Measurements from ENCODE around the gene GNA14. TPM values are rescaled to one million over a fixed set of nuclear protein-coding genes. Genes with fewer than 3 reads are reported as not detected.

GNA14 gene
- total RNA-seq, 1 experiment from 2014 or later, result 0.37 TPM

DNA sequence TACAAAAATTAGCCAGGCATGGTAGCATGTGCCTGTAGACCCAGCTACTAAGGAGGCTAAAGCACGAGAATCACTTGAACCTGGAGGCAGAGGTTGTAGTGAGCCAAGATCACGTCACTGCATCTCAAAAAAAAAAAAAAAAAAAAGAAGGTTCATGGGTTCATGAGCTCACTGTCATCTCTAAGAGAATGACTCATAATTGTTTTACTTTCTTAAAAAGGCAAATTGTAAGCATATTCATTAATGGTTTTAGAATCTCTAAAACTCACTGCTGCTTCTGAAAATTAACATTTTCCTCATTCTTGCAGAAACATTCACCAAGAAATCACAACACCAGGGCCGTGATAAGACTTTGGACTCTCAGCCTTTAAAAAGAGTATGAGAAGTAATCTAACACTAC is 103.6 kb downstream of the GNA14 start:
- Histone ChIP-seq H2BK120ac (ENCODE audit: low read depth, low read length, poor library complexity, severe bottlenecking) (no peak overlapping the region), H3K27ac (ENCODE audit: insufficient read length, low read depth, low read length) (no peak overlapping the region), H3K4ac (ENCODE audit: low read depth, low read length) (no peak overlapping the region), H4K91ac (ENCODE audit: insufficient read length, low read depth, low read length) (no peak overlapping the region), H4K20me1 (ENCODE audit: control insufficient read depth, insufficient read depth, insufficient read length) (no peaks in the 10 kb centered on the region), H2BK5ac (ENCODE audit: insufficient read length, low read length) (no peak overlapping the region), H2AFZ (ENCODE audit: low read length) (no peak overlapping the region), H3K4me2 (ENCODE audit: insufficient read depth, insufficient read length, low read length) (no peak overlapping the region), H3K56ac (ENCODE audit: insufficient read length, low read depth, low read length) (no peak overlapping the region), H3T11ph (ENCODE audit: low read length) (no peak overlapping the region), H3K23ac (ENCODE audit: insufficient read length, low read depth, low read length) (no peak overlapping the region), H4K8ac (replicated peaks; ENCODE audit: insufficient read length, low read depth, low read length) (no peak overlapping the region), H3K9me3 (ENCODE audit: control insufficient read depth, low read depth, low read length) (no peaks in the 10 kb centered on the region), H2BK12ac (ENCODE audit: insufficient read length, low read depth, low read length) (no peak overlapping the region), H3K79me2 (ENCODE audit: insufficient read depth, low read length) (no peaks in the 10 kb centered on the region), H3K23me2 (ENCODE audit: insufficient read length, low read depth, low read length, poor library complexity, severe bottlenecking) (no peaks in the 10 kb centered on the region), H2BK20ac (ENCODE audit: low read depth, low read length, poor library complexity, severe bottlenecking) (no peak overlapping the region), H3K18ac (ENCODE audit: insufficient read length, low read depth, low read length) (no peak overlapping the region), H2BK15ac (ENCODE audit: low read depth, low read length) (no peak overlapping the region), H3K4me1 (ENCODE audit: insufficient read depth, low read length) (no peaks in the 10 kb centered on the region; the same call in 1 of the 2 replicates), H3K79me1 (ENCODE audit: insufficient read depth, low read depth, low read length, poor library complexity, severe bottlenecking) (no peaks in the 10 kb centered on the region), H3K9ac (ENCODE audit: extremely low read depth, insufficient read length, low read length) (no peak overlapping the region), H4K5ac (ENCODE audit: insufficient read length, low read depth, low read length) (no peak overlapping the region), H3K14ac (ENCODE audit: insufficient read depth, low read length) (no peak overlapping the region), H2AK5ac (ENCODE audit: insufficient read length, low read length) (no peak overlapping the region), H3K27me3 (ENCODE audit: insufficient read depth, low read length) (no peaks in the 10 kb centered on the region)
- WGBS (ENCODE audit: extremely low coverage, insufficient read length, low lambda C conversion rate), result no CpG with 5 or more reads among the region's 3 CpGs
- Mint-ChIP-seq H3K4me3 (no peak overlapping the region), H3K27ac (no peak overlapping the region), H3K27me3 (ENCODE audit: low read depth) (no peaks in the 10 kb centered on the region), H3K36me3 (ENCODE audit: insufficient read depth in 1 of 3, low read depth in 3 of 3) (peaks cover 8 to 33% (median 25%) of the 10 kb centered on the region in 3 experiments; a peak in 6 of 7 replicates), H3K9me3 (peaks cover 23 to 28% of the 10 kb centered on the region in 2 experiments), H3K4me1 (peaks cover 6 to 10% of the 10 kb centered on the region in 2 experiments)
- TF ChIP-seq, protein P1, sequence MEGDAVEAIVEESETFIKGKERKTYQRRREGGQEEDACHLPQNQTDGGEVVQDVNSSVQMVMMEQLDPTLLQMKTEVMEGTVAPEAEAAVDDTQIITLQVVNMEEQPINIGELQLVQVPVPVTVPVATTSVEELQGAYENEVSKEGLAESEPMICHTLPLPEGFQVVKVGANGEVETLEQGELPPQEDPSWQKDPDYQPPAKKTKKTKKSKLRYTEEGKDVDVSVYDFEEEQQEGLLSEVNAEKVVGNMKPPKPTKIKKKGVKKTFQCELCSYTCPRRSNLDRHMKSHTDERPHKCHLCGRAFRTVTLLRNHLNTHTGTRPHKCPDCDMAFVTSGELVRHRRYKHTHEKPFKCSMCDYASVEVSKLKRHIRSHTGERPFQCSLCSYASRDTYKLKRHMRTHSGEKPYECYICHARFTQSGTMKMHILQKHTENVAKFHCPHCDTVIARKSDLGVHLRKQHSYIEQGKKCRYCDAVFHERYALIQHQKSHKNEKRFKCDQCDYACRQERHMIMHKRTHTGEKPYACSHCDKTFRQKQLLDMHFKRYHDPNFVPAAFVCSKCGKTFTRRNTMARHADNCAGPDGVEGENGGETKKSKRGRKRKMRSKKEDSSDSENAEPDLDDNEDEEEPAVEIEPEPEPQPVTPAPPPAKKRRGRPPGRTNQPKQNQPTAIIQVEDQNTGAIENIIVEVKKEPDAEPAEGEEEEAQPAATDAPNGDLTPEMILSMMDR (conservative IDR thresholded peaks at IDR 0.05), result no peak
- DNase-seq, result no peak
